ENCODE data around the gene TRIM46. TPM values are rescaled to one million over a fixed set of nuclear protein-coding genes. Genes with fewer than 3 reads are reported as not detected.

The TRIM46 gene
- polyA plus RNA-seq, 3 donors = 0.13 TPM; not detected in 2

DNA sequence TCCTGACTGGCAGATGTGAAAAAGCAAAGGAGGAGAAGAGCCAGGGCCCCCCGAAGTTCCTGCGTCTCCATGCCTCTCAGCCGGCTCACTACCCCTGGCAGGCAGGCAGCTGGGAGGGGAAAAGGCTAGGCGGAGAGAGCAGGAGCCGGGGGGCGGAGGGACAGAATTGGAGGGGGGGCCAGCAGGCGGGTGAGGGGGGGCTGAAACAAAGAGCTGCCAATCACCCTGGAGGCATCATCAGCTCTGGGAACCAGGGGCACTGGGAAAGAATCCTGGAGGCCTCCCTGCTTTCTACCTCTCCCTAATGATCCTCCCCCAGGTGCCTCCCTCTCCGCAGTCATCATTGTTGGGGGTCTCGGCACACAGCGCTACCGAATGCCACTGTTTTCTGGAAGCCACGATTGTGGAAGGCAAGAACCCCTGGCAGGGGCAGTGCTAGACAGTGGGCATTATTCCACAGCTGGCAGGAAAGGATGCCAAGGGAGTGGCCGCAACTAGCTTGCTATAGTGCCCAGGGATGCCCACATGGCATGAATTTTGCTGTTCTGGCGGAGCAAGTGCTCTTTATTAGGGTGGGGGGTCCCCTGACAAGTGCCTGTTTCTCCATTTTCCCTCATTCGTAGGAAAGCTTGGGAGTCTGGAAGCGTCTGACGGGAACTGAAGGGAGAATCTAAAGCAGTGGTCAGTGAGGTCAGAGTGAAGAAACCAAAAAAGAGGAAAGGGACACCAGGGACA is 34.3 kb downstream of the TRIM46 start, which contains the start of gene THBS3:
TSS of gene THBS3 (minus strand) at position 92 of the 735 bp plus-strand sequence. CDS start at position 71, 21 bp downstream.
- peaks cover 24% of the 10 kb centered on the region for H3K79me2 ChIP-seq (ENCODE audit: insufficient read depth, low read length)
- Mint-ChIP-seq H3K4me1 (peaks cover 47% of the 10 kb centered on the region), H3K4me3 (peak within 1 kb of the TSS; percentile 83 to 89), H3K27ac (peak within 1 kb of the TSS; percentile 97 to 100 (median 99)), H3K36me3 (peaks cover 14 to 23% of the 10 kb centered on the region in 2 donors), H3K9me3 (peaks cover 0 to 1% (median 0%) of the 10 kb centered on the region in 7 donors), H3K27me3 (ENCODE audit: low read depth in 3 of 3) (no peaks in the 10 kb centered on the region)
- H4K20me1 ChIP-seq (ENCODE audit: insufficient read depth, low read length) = no peaks in the 10 kb centered on the region
- no peaks in the 10 kb centered on the region for H3K9me3 ChIP-seq (replicated peaks in 1 of 2; ENCODE audit: control insufficient read depth in 1 of 2, insufficient read depth in 1 of 2, low read length in 2 of 2)
- peaks cover 52 to 55% of the 10 kb centered on the region in 2 donors for H3K4me1 ChIP-seq (ENCODE audit: control insufficient read depth in 1 of 2, insufficient read depth in 2 of 2, low read length in 2 of 2)
- peak within 1 kb of the TSS; percentile 99 for H3K9ac ChIP-seq (ENCODE audit: insufficient read depth, low read length, poor library complexity, severe bottlenecking)
- peak within 1 kb of the TSS; percentile 93 for H3K4me2 ChIP-seq (replicated peaks; ENCODE audit: extremely low read depth, low read length, poor library complexity, severe bottlenecking)
- no peaks in the 10 kb centered on the region for H3K27me3 ChIP-seq (ENCODE audit: control insufficient read depth in 2 of 2, insufficient read depth in 2 of 2, low read length in 2 of 2)
- DNase-seq = no peak
- peaks cover 4 to 6% of the 10 kb centered on the region in 2 donors for H3K36me3 ChIP-seq (replicated peaks in 1 of 2; ENCODE audit: control insufficient read depth in 1 of 2, insufficient read depth in 2 of 2, low read length in 2 of 2)
- intact Hi-C loops (cut with micrococcal nuclease) = loop anchor here (1.0 to 5.0 kb wide), 4 partner anchors 18 to 99 kb away; partner anchors contain the start of gene FDPS (in 1 of the 2)
- peak within 1 kb of the TSS; percentile 75 for H2AFZ ChIP-seq (ENCODE audit: insufficient read depth, low read depth, low read length, poor library complexity, severe bottlenecking)
- peak within 1 kb of the TSS; percentile 90 to 94 (median 92) for H3K4me3 ChIP-seq (replicated peaks in 1 of 3; ENCODE audit: low read depth in 2 of 3, low read length in 3 of 3)
- TF ChIP-seq, protein P1, sequence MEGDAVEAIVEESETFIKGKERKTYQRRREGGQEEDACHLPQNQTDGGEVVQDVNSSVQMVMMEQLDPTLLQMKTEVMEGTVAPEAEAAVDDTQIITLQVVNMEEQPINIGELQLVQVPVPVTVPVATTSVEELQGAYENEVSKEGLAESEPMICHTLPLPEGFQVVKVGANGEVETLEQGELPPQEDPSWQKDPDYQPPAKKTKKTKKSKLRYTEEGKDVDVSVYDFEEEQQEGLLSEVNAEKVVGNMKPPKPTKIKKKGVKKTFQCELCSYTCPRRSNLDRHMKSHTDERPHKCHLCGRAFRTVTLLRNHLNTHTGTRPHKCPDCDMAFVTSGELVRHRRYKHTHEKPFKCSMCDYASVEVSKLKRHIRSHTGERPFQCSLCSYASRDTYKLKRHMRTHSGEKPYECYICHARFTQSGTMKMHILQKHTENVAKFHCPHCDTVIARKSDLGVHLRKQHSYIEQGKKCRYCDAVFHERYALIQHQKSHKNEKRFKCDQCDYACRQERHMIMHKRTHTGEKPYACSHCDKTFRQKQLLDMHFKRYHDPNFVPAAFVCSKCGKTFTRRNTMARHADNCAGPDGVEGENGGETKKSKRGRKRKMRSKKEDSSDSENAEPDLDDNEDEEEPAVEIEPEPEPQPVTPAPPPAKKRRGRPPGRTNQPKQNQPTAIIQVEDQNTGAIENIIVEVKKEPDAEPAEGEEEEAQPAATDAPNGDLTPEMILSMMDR (IDR thresholded peaks at IDR 0.05) = no peak
- 15% methylated on average over 13 of the region's 17 CpGs for WGBS (ENCODE audit: insufficient coverage)
- H3K27ac ChIP-seq (ENCODE audit: low read depth in 1 of 2, low read length in 2 of 2) = peak within 1 kb of the TSS; percentile 98 to 100

DNA sequence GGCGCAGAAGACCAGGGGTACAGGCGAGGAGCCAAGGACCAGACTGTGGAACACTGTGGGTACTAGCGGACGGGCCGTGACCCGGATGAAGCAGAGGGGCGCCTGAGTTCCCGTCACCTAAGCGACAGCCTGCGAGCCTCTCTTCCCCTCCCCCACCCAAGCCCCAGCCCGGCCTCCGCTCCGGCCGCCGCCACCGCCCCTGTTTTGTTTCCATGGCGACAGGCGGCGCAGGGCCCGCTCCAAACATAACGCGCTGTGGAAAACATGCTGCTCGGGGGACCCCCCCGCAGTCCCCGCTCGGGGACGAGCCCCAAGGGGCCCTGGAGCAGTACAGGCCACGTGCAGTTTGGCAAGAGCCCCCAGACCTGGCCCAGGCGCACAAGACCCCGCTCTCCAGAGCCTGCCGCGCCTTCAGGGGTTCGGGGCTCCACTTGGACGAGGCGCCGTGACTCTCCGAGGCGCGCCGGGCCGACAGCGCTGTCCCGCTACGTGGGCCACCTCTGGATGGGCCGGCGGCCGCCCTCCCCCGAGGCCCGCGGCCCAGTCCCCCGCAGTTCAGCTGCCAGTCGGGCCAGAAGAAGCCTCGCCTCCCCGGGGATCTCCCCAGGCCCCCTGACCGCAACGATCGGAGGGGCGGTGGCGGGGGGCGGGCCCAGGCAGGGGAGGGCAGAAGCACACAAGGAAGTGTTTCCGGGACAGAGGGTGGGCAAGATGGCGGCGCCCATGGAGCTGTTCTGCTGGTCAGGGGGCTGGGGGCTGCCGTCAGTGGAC is 35.1 kb downstream of the TRIM46 start, which contains the start of gene MTX1:
TSS of gene MTX1 (plus strand) at position 155 of the 771 bp plus-strand sequence. CDS start at position 265, 110 bp downstream.
- DNase-seq = peak; percentile 90 to 93 (median 92)
- Histone ChIP-seq H3K4me1 (ENCODE audit: control insufficient read depth in 1 of 2, insufficient read depth in 2 of 2, low read length in 2 of 2) (peaks cover 52 to 55% of the 10 kb centered on the region in 2 donors), H3K4me3 (replicated peaks in 1 of 3; ENCODE audit: low read depth in 2 of 3, low read length in 3 of 3) (peak within 1 kb of the TSS; percentile 90 to 94 (median 92)), H3K4me2 (replicated peaks; ENCODE audit: extremely low read depth, low read length, poor library complexity, severe bottlenecking) (peak within 1 kb of the TSS; percentile 93), H3K79me2 (ENCODE audit: insufficient read depth, low read length) (peaks cover 24% of the 10 kb centered on the region), H3K27me3 (ENCODE audit: control insufficient read depth in 2 of 2, insufficient read depth in 2 of 2, low read length in 2 of 2) (no peaks in the 10 kb centered on the region), H3K9ac (ENCODE audit: insufficient read depth, low read length, poor library complexity, severe bottlenecking) (peak within 1 kb of the TSS; percentile 99), H3K36me3 (replicated peaks in 1 of 2; ENCODE audit: control insufficient read depth in 1 of 2, insufficient read depth in 2 of 2, low read length in 2 of 2) (peaks cover 4 to 6% of the 10 kb centered on the region in 2 donors), H4K20me1 (ENCODE audit: insufficient read depth, low read length) (no peaks in the 10 kb centered on the region), H2AFZ (ENCODE audit: insufficient read depth, low read depth, low read length, poor library complexity, severe bottlenecking) (peak within 1 kb of the TSS; percentile 75), H3K9me3 (replicated peaks in 1 of 2; ENCODE audit: control insufficient read depth in 1 of 2, insufficient read depth in 1 of 2, low read length in 2 of 2) (no peaks in the 10 kb centered on the region), H3K27ac (ENCODE audit: low read depth in 1 of 2, low read length in 2 of 2) (peak within 1 kb of the TSS; percentile 98 to 100)
- Mint-ChIP-seq H3K4me1 (peaks cover 47% of the 10 kb centered on the region), H3K9me3 (peaks cover 0 to 1% (median 0%) of the 10 kb centered on the region in 7 donors), H3K27me3 (ENCODE audit: low read depth in 3 of 3) (no peaks in the 10 kb centered on the region), H3K27ac (peak within 1 kb of the TSS; percentile 97 to 100 (median 99)), H3K4me3 (peak within 1 kb of the TSS; percentile 83 to 89), H3K36me3 (peaks cover 14 to 23% of the 10 kb centered on the region in 2 donors)
- WGBS (ENCODE audit: insufficient coverage) = under 1% methylated on average over 56 of the region's 64 CpGs
- TF ChIP-seq, protein P1 (IDR thresholded peaks at IDR 0.05) = no peak
- intact Hi-C loops (cut with micrococcal nuclease) = loop anchor here (5.0 kb wide), 2 partner anchors 34 to 99 kb away; partner anchors contain the start of gene FDPS (in 1 of the 2)

All from CD14-positive monocyte (primary cell).